M059J (cell line): ENCODE measurements around the gene DBH. TPM values are rescaled to one million over a fixed set of nuclear protein-coding genes. Genes with fewer than 3 reads are reported as not detected.

Source experiments
- DNase-seq: peaks from one replicate; pipeline ENCODE4 v3.0.0-alpha.2; 2012; ENCODE audit warnings: low read depth
- total RNA-seq: library from RNA; depleted of rRNA; stranded (reverse); fragments of >200 nt; shearing (Covaris generic); gene quantifications from 2 replicates; pipeline ENCODE4 v1.2.3, GENCODE V29; 2014

Gene DBH
- total RNA-seq, 1 experiment from 2014 or later: not detected

- DNase-seq: no peak
These were observed 48.2 kb downstream of the DBH start for GRCh38 chr9:133684121-133684935.

- no peak for DNase-seq
These were observed 48.8 kb downstream of the DBH start for GRCh38 chr9:133684936-133685361.

- no peak for DNase-seq
These were observed 49.8 kb downstream of the DBH start for GRCh38 chr9:133685653-133686609.

- DNase-seq: no peak
These were observed 50.7 kb downstream of the DBH start for GRCh38 chr9:133686642-133687575.

- no peak for DNase-seq
These were observed 51.9 kb downstream of the DBH start for GRCh38 chr9:133687856-133688761.

GRCh38 chr9:133689151-133689763 lies 53.1 kb downstream of the DBH start:
- no peak for DNase-seq

GRCh38 chr9:133690081-133690561 lies 54.0 kb downstream of the DBH start:
- no peak for DNase-seq

GRCh38 chr9:133691191-133691590 lies 55.0 kb downstream of the DBH start:
- DNase-seq: no peak

GRCh38 chr9:133691626-133692363 lies 55.6 kb downstream of the DBH start:
- peak; percentile 80 for DNase-seq

- DNase-seq: no peak
These were observed 56.3 kb downstream of the DBH start for GRCh38 chr9:133692364-133692985.

- no peak for DNase-seq
These were observed 57.0 kb downstream of the DBH start for GRCh38 chr9:133693116-133693515.

GRCh38 chr9:133693703-133694529 lies 57.8 kb downstream of the DBH start:
- no peak for DNase-seq

GRCh38 chr9:133694686-133695085 lies 58.5 kb downstream of the DBH start:
- DNase-seq: no peak

- no peak for DNase-seq
These were observed 59.9 kb downstream of the DBH start for GRCh38 chr9:133696071-133696472.

GRCh38 chr9:133699546-133699945 lies 63.4 kb downstream of the DBH start:
- DNase-seq: no peak

- no peak for DNase-seq
These were observed 64.7 kb downstream of the DBH start for GRCh38 chr9:133700819-133701320.

- DNase-seq: no peak
These were observed 65.3 kb downstream of the DBH start for GRCh38 chr9:133701321-133701980.
